HG03280 (cell line): ENCODE measurements around the gene PBLD.

Experiments used
- ATAC-seq: cut with Tn5 transposase; IDR thresholded peaks from one replicate; pipeline ENCODE4 v1.9.1; 2021; ENCODE audit warnings: mild to moderate bottlenecking, moderate library complexity; ENCODE audit not compliant: unreplicated experiment

The PBLD gene

DNA sequence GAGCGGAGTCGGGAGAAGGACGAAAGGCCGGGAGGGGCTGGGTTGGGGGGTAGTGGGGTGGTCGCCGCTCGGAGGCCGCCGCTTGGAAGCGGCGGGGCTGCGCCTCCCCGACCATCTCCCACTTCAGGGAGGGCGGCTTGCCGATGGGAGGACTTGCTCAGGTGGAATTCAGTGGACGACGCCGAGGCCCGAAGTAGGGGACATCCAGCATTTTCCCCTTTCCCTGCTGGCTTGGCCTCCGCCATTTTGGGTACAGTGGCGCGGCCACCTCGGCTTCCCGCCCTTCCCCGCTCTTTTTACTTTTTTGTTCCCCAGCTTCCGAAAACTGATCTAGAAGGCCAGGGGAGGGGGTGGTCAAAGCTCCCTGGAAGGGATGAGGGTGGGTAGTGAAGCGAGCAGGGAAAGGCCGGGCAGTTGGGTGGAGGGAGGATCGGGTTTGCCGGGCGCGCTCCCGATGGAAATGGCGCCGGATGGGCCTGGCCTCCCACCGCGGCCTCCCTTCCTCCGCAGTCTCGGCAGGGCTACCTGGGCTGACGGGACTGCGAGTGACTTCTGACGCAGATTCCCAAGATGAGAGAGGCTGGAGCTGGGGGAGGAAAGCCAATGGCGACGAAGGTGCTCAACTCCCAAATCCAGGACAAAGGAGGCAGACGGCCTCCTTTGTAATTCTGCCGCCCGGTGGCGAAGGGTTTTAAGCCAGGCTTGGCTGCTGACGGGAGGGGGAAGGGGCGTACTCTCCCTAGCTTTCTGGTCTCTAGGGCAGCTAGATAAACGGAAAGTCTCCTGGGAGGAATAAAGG is at the start of gene PBLD:
TSS of gene PBLD (minus strand) at position 670 of the 799 bp plus-strand sequence. CDS start 26,084 bp downstream, outside the sequence.
- peak; percentile 22 for ATAC-seq

DNA sequence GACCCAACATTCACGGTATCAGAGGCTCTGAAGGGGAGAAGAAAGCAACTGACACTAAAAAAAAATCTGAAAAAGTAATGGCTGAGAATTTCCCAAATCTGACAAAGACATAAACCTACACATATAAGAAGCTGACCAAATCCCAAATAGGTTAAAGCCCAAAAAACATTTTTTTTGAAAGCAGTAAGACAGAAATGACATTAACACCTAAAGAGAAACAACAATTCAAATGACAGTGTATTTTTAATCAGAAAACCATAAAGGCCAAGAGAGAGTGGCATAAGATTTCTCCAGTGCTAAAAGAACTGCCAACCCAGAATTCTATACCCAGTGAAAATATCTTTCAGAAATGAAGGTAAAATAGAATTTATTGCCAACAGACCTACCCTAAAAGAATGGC is 38.9 kb upstream of the PBLD start:
- no peak for ATAC-seq

DNA sequence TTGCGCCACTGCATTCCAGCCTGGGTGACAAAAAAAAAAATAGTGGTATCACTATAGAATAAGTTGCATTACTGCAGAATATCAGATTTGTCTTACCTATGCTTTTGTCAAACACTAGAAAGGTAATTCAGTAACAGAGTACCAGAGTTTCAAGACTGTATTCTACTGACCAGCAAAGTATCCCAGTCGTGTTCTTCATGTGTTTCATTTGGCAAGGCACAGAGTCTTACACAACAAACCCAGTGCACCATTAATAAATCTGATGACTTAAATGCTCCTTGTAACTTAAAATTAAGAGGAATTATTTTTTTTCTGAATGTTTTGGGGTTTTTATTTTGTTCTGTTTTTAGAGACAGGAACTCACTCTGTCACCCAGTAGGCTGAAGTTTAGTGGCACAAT is 34.4 kb upstream of the PBLD start:
- no peak for ATAC-seq

DNA sequence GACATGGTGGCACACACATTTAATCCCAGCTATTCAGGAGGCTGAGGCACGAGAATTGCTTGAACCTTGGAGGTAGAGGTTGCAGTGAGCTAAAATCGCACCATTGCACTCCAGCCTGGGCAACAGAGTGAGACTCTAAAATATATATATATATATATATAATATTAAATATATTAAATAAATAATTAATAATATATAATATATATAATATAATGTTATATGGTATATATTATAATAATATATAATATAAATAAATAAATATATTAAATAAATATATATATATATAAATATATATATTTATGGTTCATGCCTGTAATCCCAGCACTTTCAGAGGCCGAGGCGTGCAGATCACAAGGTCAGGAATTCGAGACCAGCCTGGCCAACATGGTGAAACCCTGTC is 33.9 kb upstream of the PBLD start:
- no peak for ATAC-seq

DNA sequence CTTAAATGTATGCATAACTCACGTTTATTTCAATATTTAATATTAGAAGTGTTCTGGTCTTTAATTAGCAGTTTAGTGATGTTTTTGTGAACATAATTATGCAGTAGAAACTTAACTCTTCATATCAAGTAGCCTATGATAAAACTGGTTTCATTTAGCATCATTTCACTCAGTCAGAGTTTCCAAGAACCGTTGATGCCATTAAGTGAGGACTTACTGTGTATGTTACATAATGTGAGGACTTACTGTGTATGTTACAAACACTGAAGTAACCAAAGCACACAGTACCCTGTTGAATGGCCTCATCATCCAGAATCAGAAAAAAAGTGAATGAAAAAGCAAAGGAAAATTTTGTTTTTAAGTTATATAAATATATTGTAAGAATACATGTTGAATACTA is 32.9 kb upstream of the PBLD start:
- no peak for ATAC-seq

DNA sequence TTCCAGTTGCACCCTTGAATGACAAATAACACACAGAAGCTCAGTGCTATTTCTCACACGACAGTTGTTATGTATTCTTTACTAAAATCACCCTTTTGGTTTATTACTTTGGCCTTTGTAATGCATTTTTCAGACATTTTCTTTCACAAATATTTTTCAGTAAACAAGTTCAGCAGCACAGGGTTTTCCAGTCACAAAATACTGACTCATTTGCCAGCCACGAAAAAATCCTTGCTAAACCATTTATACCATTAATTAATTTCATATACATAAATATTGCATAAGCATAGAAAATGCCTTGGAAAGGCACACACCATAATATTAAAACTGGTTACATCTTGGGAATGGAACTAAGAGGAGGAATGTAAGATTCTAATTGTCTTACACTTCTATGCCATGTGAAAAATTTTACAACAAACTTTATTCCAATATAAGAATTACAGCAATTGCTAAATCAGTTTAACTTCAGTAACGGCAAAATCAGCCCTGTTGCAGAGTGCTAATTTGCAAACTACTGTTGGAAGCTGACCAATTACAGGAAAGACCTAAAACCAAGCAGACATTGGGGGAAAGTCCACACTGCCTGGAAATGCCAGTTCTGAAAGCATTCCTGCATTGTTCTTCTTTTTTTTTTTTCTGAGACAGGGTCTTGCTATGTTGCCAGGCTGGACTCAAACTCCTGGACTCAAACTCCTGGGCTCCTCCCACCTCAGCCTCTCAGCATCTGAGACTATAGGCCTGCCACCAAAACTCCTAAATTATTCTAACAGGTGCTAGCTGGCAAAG is 31.6 kb upstream of the PBLD start:
- no peak for ATAC-seq

DNA sequence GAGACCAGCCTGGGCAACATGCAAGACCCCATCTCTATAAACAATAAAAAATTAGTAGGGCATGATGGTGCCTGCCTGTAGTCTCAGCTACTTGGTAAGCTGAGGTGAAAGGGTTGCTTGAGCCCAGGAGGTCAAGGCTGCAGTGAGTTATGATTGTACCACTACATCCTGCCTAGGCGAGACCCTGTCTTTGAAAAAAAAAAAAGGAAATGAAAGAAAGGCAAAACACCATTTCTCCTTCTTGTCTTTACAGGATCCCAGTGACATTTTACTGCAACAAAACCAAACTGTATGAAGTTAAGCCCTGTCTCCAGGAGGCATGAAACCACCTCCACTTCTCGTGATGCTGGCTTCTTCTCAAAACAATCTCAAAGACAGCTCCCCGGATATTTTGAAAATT is 29.9 kb upstream of the PBLD start:
- no peak for ATAC-seq

DNA sequence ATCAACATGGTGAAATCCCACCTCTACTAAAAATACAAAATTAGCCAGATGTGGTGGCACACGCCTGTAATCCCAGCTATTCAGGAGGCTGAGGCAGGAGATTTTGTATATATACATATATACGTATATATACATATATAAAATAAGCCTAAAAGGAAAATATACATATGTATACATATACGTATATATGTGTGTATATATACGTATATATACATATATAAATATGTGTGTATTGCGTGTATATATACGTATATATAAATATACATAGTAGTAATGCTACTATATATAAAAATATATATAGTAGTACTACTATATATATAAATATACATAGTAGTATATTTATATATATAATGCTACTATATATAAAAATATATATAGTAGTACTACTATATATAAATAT is 26.5 kb upstream of the PBLD start:
- no peak for ATAC-seq

DNA sequence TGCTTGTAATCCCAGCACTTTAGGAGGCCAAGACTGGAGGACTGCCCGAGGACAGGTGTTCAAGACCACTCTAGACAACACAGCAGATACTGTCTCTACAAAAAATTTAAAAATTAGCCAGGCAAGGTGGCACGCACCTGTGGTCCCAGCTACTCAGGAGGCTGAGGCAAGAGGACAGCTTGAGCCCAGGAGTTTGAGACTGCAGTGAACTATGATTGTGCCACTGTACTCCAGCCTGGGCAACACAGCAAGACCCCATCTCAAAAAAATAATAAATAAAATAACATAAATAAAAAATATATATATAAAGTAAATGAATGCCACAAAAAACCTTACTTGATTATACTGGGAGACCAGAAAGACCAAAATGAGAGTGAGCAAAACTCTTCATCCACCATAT is 20.8 kb upstream of the PBLD start:
- no peak for ATAC-seq

DNA sequence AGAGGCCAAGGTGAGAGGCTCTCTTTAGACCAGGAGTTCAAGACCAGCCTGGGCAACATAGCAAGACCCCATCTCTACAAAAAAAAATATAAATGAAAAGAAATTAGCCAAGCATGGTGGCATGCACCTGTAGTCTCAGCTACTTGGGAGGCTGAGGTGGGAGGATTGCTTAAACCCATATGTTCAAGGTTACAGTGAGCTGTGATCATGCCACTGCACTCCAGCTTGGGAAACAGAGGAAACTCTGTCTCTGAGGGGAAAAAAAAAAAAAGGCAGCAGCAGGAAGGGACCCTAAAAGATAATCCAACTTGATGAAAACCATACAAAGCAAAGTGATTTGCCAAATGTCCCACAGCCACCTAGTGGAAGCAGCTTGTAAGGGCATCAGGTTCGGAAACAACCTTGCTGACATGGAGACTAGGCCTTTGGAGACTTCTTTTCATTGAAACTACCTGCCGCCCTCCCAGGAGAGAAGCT is 15.6 kb upstream of the PBLD start:
- ATAC-seq = no peak

DNA sequence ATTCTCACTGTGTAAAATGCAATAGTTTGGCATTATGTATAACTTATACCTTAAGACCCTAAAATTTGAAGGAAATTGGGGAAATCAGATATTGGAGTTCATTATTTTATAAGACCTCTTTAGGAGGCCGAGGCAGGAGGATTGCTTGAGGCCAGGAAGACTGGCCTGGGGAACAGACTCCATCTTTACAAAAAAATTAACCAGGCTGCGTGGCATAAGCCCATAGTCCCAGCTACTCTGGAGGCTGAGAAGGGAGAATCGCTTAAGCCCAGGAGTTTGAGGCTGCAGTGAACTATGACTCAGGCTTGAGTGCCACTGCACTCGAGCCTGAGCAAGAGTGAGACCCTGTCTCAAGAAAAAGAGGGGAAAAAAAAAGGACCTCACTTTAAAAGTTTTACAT is 14.0 kb upstream of the PBLD start:
- no peak for ATAC-seq

DNA sequence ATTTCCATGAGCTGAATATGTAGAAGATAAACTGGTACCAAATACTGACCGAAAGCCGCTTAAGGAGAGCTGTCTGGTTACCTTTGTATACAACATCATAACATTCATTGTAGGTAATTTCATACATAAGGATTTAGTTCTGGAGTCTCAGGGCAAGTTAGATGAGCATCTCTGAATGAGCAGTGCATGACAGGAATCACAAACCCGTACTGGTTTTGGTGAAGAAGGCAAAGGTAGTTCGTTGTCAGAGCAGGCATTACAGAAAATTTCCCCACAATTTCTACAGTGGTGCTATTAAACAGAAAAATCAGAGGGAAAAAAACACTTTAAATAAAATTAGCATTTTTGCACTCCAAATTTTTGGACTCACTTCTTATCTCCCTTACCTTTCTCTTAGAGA is 12.9 kb upstream of the PBLD start:
- ATAC-seq = no peak

DNA sequence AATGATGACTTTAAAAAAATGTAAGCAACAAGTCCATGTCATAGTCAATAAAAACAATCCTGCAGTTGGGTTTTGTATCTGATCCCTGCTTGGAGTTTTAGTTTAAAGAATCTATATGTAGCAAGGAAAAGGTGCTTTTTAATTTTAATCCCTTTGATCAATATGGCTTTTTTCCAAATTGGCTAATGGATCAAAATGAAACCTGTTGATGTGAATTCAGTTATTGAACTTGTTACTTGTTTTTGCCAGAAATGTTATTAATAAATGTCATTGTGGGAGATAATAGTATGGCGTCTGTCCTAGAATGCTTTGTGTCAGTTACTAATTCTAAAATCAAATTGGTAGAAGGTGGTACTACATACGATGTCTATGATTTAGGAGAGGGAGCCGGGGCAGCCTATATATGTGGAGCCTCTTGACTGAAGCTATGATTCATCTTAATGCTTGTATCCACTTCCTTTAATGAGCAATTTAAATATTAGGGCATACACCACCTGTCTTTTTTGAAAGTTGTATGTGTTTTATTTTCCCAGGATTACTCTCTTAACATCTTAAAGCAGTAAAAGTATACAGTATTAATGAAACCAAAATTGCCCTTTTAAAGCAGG is 10.3 kb upstream of the PBLD start:
- ATAC-seq = no peak

DNA sequence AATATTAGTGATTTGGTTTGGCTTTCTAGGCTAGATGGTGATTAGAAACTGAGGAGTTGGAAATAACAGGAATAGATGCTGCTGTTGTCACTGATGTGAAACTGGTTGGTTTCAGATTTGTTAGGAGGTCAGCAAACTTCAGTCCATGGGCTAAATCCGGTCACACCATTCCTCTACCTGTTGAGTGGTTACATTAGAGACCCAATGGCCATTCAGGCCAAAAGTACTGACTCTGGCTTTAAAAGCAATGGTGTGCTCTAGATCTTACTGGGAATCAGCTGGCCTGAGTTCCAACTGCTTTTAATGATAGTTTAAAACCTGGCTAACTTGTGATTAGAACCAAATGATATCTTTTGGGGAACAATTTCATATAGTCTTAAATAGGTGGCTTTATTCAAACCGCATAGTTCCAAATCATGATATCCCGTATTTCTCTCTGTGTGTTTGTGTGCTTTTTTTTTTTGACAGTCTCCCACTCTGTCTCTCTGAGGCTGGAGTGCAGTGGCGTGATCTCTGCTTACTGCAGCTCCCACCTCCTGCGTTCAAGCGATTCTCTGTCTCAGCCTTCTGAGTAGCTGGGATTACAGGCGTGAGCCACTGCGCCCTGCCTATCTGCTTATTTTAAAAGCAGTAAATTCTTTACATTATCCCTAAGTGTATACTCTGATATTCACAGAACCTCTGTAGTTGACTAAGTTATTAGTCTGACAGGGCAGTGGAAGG is 7.8 kb upstream of the PBLD start:
- ATAC-seq = no peak

DNA sequence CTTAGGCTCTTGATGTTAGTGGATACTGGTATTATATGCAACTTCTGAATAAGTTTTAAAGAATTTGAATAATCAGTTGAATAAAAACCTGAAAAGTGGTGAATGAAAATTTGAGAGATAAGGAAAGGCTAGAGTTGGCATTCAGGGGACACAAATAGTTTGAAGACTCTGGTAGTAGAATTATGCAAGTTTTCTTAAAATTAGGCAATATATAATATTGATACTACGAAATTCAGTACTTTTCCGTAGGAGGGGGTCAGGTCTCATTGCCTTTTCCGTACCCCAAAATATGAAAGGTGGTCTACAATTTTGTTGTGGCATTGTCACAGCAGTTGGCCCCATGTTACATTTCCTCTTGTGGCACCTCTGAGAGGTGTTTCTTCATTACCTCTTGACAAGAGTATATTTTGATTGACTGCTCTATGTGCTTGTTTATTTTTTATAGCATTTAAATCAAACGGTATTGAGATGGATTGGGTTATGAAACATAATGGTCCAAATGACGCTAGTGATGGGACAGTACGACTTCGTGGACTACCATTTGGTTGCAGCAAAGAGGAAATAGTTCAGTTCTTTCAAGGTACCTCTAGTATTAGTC is 4.1 kb upstream of the PBLD start:
- ATAC-seq = no peak

DNA sequence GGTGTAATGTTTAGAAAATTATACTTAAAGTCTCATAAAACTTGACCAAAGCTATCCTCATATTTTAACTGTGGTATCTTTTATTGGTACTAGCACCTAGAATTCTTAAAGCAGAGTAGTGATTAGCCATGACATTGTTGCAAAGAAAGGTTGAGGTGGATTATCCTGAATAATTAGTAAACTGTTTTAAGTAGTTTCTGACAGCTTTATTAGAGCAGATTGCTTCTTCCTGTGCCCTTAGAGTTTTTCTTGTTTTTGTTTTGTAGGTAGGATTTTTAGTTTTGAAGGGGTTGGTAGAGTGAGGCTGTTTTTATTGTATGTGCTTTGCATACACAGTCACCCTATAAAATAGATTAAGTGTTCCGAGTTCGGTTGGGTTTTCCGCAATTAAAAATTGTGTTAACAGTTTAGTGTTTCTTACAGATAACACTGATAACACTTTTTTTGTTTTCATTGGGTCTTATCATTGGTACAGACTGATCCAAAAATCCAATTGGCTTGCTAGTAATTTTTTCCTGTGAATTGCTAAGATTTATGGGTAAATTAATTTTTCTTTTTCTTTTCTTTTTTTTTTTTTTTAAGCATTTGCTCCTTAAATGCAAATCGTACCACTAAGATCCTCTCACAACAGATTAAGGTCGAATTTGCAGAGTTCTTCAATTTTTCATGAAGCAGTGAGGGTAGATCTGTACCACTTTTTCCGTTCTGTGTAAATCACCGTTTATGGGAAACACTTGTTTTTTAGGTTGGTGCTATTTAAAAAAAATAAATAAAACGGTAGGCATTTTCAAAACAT is 2.1 kb upstream of the PBLD start:
- ATAC-seq = no peak

DNA sequence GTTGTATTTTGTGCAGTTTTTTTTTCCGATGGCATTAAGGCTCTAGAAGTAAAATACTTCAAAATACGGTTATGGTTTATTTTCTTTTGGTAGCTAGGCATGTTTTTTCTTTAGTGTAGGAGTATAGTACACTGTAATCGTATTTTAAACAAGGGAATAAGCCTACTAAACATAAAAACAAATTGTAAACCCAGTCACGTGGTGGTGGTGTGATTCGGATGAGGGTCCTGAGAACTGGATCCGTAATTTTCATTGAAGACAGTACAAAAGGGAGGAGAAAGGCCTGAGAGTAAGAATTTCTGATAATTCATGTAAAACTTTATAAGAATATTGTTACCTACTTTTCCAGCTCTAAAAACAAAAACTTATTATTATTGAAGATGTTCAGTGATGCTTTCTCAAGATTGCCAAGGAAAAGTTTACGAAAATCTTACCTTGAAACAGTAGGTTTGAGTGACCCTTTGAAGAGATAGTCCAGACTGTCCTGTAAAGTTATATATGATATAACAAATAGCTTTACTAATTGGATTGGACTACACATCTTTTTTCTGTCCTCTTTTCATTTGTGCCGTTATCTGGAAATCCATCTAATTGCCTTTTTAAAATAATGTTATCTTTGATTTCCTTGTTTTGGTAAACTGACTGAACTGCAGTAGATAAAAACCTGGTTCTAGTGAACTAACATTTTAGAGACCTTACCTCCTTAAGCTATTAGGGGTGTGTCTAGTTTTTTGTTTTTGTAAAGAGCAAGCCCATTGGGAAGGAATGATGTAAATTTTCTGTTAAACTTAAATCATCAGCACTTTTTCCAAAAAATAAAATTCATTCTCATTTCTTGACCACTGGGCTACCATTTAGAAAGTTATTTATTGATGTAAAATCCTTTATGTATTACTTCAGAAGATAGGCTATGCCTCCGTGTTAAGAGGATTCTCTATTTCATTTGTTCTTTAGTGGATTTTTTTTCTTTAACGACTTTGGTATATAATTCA is 1.0 kb upstream of the PBLD start:
- ATAC-seq = no peak

DNA sequence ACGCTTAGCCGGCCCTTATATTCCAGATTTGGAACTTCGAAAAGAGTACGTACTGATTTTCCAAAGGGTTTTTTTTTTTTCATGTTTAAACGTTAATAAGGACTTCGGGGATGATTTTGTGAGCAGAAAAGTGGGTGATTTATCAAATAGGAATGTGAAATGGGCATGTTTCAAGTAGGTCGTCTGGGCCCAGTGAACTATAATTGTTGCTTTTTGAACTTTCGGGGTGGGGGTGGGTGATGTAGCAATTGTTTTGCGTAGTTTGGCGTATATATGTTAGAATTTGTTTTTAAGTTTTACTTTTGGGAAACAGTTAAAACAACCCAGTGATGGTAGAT is 299 bp upstream of the PBLD start:
- ATAC-seq = no peak
